HEK293 (cell line): ENCODE measurements around the gene DENND11.

Experiments used
- CTCF ChIA-PET: fragments of 350-600 bp; formaldehyde crosslinking; extraction: SDS; loops from one replicate; lab custom pipeline; 2021; ENCODE audit warnings: antibody characterized with exemption; lab: Yijun Ruan, JAX
- POLR2A ChIA-PET: fragments of 300-600 bp; formaldehyde crosslinking; extraction: SDS; loops from one replicate; lab custom pipeline; 2020; ENCODE audit warnings: antibody characterized with exemption, inconsistent platforms; lab: Yijun Ruan, JAX
- H3K27ac ChIP-seq: fragments of 200-500 bp; sonication (Bioruptor generic); 2 replicates; pipeline ENCODE4 v1.5.1; 2014; ENCODE audit warnings: low read depth, low read length, control low read depth, inconsistent platforms; ENCODE audit errors: extremely low read depth
- H3K36me3 ChIP-seq, 2 experiments: fragments of 200-500 bp in 1 of 2; sonication (Bioruptor generic) in 1 of 2; 1 replicate in 1 of 2; 2 replicates in 1 of 2; pipeline ENCODE4 v1.5.1; 2014 to 2017; ENCODE audit warnings: inconsistent platforms in 2 of 2, low read length in 2 of 2; ENCODE audit not compliant: control insufficient read depth in 2 of 2, insufficient read depth in 1 of 2
- H3K4me1 ChIP-seq: fragments of 200-500 bp; sonication (Bioruptor generic); 2 replicates; pipeline ENCODE4 v1.5.1; 2014; ENCODE audit warnings: mild to moderate bottlenecking, low read length, inconsistent platforms; ENCODE audit not compliant: control insufficient read depth, insufficient read depth
- H3K4me3 ChIP-seq: 2 replicates; pipeline ENCODE4 v1.5.1; 2011; ENCODE audit warnings: low read depth, mild to moderate bottlenecking, control low read depth, low read length, moderate library complexity
- H3K9me3 ChIP-seq: fragments of 200-500 bp; sonication (Bioruptor generic); 2 replicates; pipeline ENCODE4 v1.5.1; 2014; ENCODE audit warnings: low read depth, low read length, inconsistent platforms; ENCODE audit not compliant: control insufficient read depth, insufficient read depth
- KLF1 ChIP-seq: fragments of 450-650 bp; formaldehyde crosslinking; IDR thresholded peaks from 2 replicates; pipeline ENCODE4 v1.5.1; 2016; ENCODE audit warnings: missing biosample characterization, missing genetic modification characterization
- MZF1 ChIP-seq: fragments of 450-650 bp; formaldehyde crosslinking; IDR thresholded peaks from 2 replicates; pipeline ENCODE4 v1.5.1; 2017; ENCODE audit warnings: missing biosample characterization, missing genetic modification characterization, borderline replicate concordance
- ZBTB17 ChIP-seq: fragments of 450-650 bp; formaldehyde crosslinking; IDR thresholded peaks from 2 replicates; pipeline ENCODE4 v1.5.1; 2016; ENCODE audit warnings: missing biosample characterization, missing genetic modification characterization
- ZBTB20 ChIP-seq: fragments of 450-650 bp; formaldehyde crosslinking; IDR thresholded peaks from 2 replicates; pipeline ENCODE4 v1.5.1; 2016; ENCODE audit warnings: missing biosample characterization, missing genetic modification characterization
- ZBTB8A ChIP-seq: fragments of 450-650 bp; formaldehyde crosslinking; IDR thresholded peaks from 2 replicates; pipeline ENCODE4 v1.5.1; 2016; ENCODE audit warnings: missing biosample characterization, missing genetic modification characterization
- ZEB2 ChIP-seq: fragments of 450-650 bp; formaldehyde crosslinking; IDR thresholded peaks from 2 replicates; pipeline ENCODE4 v1.5.1; 2016; ENCODE audit warnings: missing biosample characterization, missing genetic modification characterization
- ZFHX2 ChIP-seq: fragments of 450-650 bp; formaldehyde crosslinking; conservative IDR thresholded peaks from 2 replicates; pipeline ENCODE4 v1.5.1; 2016; ENCODE audit warnings: missing biosample characterization, missing genetic modification characterization
- ZNF169 ChIP-seq: fragments of 450-650 bp; formaldehyde crosslinking; IDR thresholded peaks from 2 replicates; pipeline ENCODE4 v1.5.1; 2016; ENCODE audit warnings: missing biosample characterization, missing genetic modification characterization
- ZNF416 ChIP-seq: fragments of 450-650 bp; formaldehyde crosslinking; IDR thresholded peaks from 2 replicates; pipeline ENCODE4 v1.5.1; 2016; ENCODE audit warnings: missing biosample characterization, missing genetic modification characterization
- ZNF501 ChIP-seq: fragments of 450-650 bp; formaldehyde crosslinking; IDR thresholded peaks from 2 replicates; pipeline ENCODE4 v1.5.1; 2016; ENCODE audit warnings: missing biosample characterization, missing genetic modification characterization
- ZNF561 ChIP-seq: fragments of 450-650 bp; IDR thresholded peaks from 2 replicates; pipeline ENCODE4 v1.5.1; 2018; ENCODE audit warnings: missing biosample characterization, missing genetic modification characterization, borderline replicate concordance
- ZNF658 ChIP-seq: fragments of 450-650 bp; formaldehyde crosslinking; IDR thresholded peaks from 2 replicates; pipeline ENCODE4; 2016; ENCODE audit warnings: missing biosample characterization, missing genetic modification characterization
- ZNF76 ChIP-seq: fragments of 450-650 bp; formaldehyde crosslinking; IDR thresholded peaks from 2 replicates; pipeline ENCODE4; 2016; ENCODE audit warnings: low read depth, missing biosample characterization, missing genetic modification characterization, borderline replicate concordance
- ZNF777 ChIP-seq: fragments of 450-650 bp; formaldehyde crosslinking; IDR thresholded peaks from 2 replicates; pipeline ENCODE4 v1.5.1; 2017; ENCODE audit warnings: missing biosample characterization, missing genetic modification characterization, borderline replicate concordance
- ZNF837 ChIP-seq: fragments of 450-650 bp; formaldehyde crosslinking; IDR thresholded peaks from 2 replicates; pipeline ENCODE4 v1.5.1; 2016; ENCODE audit warnings: missing biosample characterization, missing genetic modification characterization
- ZSCAN30 ChIP-seq: fragments of 450-650 bp; IDR thresholded peaks from 2 replicates; pipeline ENCODE4 v1.5.1; 2018; ENCODE audit warnings: missing biosample characterization, mild to moderate bottlenecking, missing genetic modification characterization, moderate library complexity
- TF ChIP-seq, protein P1 (sequence below): fragments of 450-650 bp; formaldehyde crosslinking; IDR thresholded peaks from 2 replicates; pipeline ENCODE4 v1.5.1; 2016; ENCODE audit warnings: missing biosample characterization, missing genetic modification characterization
- TF ChIP-seq, protein P2 (sequence below): fragments of 450-650 bp; formaldehyde crosslinking; IDR thresholded peaks from 2 replicates; pipeline ENCODE4 v1.5.0; 2017; ENCODE audit warnings: missing biosample characterization, missing genetic modification characterization, borderline replicate concordance
- TF ChIP-seq, protein P3 (sequence below): fragments of 450-650 bp; formaldehyde crosslinking; IDR thresholded peaks from 2 replicates; pipeline ENCODE4 v1.5.1; 2016; ENCODE audit warnings: missing biosample characterization, missing genetic modification characterization
- TF ChIP-seq, protein P4 (sequence below): fragments of 450-650 bp; formaldehyde crosslinking; optimal IDR thresholded peaks from 2 replicates; pipeline ENCODE3; 2016; ENCODE audit warnings: missing biosample characterization, mild to moderate bottlenecking, missing genetic modification characterization
- TF ChIP-seq, protein P5 (sequence below): fragments of 450-650 bp; formaldehyde crosslinking; IDR thresholded peaks from 2 replicates; pipeline ENCODE4 v1.5.1; 2016; ENCODE audit warnings: missing biosample characterization, missing genetic modification characterization
- TF ChIP-seq, protein P6 (sequence below): fragments of 450-650 bp; formaldehyde crosslinking; conservative IDR thresholded peaks from 2 replicates; pipeline ENCODE4 v1.5.1; 2016; ENCODE audit warnings: low read depth, missing biosample characterization, missing genetic modification characterization

The DENND11 gene, protein sequence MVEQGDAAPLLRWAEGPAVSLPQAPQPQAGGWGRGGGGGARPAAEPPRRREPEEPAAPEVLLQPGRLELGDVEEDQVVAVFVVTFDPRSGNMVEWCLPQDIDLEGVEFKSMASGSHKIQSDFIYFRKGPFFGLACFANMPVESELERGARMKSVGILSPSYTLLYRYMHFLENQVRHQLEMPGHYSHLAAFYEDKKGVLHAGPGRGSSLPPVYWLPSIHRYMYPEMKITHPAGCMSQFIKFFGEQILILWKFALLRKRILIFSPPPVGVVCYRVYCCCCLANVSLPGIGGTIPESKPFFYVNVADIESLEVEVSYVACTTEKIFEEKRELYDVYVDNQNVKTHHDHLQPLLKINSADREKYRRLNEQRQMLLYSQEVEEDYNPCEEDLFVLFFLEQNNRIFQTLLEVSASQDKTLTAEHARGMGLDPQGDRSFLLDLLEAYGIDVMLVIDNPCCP

DNA sequence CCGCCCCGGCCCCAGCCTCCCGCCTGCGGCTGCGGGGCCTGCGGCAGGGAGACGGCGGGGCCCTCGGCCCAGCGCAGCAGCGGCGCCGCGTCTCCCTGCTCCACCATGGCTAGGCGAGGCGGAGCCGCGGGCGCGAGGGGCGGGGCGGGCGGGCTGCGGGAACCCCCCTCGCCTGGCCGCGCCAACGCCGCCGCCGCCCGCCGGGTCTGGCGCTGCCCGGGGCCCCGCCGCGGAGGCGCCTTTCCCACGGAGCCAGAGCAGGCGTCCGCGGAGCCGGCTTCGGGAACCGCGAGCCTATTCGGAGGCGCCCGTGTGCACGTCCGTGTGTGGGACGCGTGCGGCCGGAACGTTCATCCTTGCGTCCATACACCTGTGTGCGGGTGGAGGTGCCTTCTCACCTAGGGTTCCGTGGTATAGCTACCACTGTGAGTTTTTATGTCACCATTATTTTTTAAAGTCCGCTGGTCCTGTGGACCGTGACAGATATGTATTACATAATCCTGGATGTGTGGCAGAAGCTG is at the start of gene DENND11:
Gene DENND11, minus strand, starts transcription at position 120 of the 521 bp plus-strand sequence. Its CDS starts 13 bp downstream, at position 107.
- Histone ChIP-seq H3K4me1 (peaks cover 8% of the 10 kb centered on the region), H3K27ac (peak within 1 kb of the TSS; percentile 72; the same call in 1 of the 2 replicates), H3K36me3 (no peaks in the 10 kb centered on the region), H3K9me3 (no peaks in the 10 kb centered on the region), H3K4me3 (peak within 1 kb of the TSS; percentile 67)
- CTCF ChIA-PET = interaction anchor here (0.5 to 1.5 kb wide), 3 partner anchors 37 to 112 kb away, joined by 3 read pairs; no protein-coding TSS in a partner anchor
- POLR2A ChIA-PET = interaction anchor here (0.6 to 1.5 kb wide), 4 partner anchors 8 to 45 kb away, joined by 3 to 12 read pairs (median 3); partner anchors contain the start of gene SSBP1
- TF ChIP-seq, protein P1, sequence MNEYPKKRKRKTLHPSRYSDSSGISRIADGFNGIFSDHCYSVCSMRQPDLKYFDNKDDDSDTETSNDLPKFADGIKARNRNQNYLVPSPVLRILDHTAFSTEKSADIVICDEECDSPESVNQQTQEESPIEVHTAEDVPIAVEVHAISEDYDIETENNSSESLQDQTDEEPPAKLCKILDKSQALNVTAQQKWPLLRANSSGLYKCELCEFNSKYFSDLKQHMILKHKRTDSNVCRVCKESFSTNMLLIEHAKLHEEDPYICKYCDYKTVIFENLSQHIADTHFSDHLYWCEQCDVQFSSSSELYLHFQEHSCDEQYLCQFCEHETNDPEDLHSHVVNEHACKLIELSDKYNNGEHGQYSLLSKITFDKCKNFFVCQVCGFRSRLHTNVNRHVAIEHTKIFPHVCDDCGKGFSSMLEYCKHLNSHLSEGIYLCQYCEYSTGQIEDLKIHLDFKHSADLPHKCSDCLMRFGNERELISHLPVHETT (tag by site-specific recombination) = no peak
- TF ChIP-seq ZNF561 (tag by site-specific recombination) (0 out of 2 replicates have a peak, but pooled peaks have one; percentile 9), ZNF416 (tag by site-specific recombination) (no peak), ZSCAN30 (tag by site-specific recombination) (peak; percentile 42; the same call in 1 of the 2 replicates), ZNF658 (tag by site-specific recombination) (no peak), KLF1 (no peak), ZNF76 (tag by site-specific recombination) (0 out of 2 replicates have a peak, but pooled peaks have one; percentile 14), ZEB2 (peak; percentile 44; the same call in 1 of the 2 replicates), ZFHX2 (peak; percentile 6; the same call in 1 of the 2 replicates), ZBTB8A (peak; percentile 52), ZNF837 (tag by site-specific recombination) (no peak), MZF1 (tag by site-specific recombination) (no peak), ZBTB20 (tag by site-specific recombination) (peak; percentile 84), ZBTB17 (0 out of 2 replicates have a peak, but pooled peaks have one; percentile 18), ZNF777 (tag by site-specific recombination) (peak; percentile 35; the same call in 1 of the 2 replicates), ZNF501 (tag by site-specific recombination) (no peak), ZNF169 (no peak)
- TF ChIP-seq, protein P2, sequence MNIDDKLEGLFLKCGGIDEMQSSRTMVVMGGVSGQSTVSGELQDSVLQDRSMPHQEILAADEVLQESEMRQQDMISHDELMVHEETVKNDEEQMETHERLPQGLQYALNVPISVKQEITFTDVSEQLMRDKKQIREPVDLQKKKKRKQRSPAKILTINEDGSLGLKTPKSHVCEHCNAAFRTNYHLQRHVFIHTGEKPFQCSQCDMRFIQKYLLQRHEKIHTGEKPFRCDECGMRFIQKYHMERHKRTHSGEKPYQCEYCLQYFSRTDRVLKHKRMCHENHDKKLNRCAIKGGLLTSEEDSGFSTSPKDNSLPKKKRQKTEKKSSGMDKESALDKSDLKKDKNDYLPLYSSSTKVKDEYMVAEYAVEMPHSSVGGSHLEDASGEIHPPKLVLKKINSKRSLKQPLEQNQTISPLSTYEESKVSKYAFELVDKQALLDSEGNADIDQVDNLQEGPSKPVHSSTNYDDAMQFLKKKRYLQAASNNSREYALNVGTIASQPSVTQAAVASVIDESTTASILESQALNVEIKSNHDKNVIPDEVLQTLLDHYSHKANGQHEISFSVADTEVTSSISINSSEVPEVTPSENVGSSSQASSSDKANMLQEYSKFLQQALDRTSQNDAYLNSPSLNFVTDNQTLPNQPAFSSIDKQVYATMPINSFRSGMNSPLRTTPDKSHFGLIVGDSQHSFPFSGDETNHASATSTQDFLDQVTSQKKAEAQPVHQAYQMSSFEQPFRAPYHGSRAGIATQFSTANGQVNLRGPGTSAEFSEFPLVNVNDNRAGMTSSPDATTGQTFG (tag by site-specific recombination) = no peak
- TF ChIP-seq, protein P3, sequence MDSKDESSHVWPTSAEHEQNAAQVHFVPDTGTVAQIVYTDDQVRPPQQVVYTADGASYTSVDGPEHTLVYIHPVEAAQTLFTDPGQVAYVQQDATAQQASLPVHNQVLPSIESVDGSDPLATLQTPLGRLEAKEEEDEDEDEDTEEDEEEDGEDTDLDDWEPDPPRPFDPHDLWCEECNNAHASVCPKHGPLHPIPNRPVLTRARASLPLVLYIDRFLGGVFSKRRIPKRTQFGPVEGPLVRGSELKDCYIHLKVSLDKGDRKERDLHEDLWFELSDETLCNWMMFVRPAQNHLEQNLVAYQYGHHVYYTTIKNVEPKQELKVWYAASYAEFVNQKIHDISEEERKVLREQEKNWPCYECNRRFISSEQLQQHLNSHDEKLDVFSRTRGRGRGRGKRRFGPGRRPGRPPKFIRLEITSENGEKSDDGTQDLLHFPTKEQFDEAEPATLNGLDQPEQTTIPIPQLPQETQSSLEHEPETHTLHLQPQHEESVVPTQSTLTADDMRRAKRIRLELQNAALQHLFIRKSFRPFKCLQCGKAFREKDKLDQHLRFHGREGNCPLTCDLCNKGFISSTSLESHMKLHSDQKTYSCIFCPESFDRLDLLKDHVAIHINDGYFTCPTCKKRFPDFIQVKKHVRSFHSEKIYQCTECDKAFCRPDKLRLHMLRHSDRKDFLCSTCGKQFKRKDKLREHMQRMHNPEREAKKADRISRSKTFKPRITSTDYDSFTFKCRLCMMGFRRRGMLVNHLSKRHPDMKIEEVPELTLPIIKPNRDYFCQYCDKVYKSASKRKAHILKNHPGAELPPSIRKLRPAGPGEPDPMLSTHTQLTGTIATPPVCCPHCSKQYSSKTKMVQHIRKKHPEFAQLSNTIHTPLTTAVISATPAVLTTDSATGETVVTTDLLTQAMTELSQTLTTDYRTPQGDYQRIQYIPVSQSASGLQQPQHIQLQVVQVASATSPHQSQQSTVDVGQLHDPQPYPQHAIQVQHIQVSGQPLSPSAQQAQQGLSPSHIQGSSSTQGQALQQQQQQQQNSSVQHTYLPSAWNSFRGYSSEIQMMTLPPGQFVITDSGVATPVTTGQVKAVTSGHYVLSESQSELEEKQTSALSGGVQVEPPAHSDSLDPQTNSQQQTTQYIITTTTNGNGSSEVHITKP (tag by site-specific recombination) = 0 out of 2 replicates have a peak, but pooled peaks have one; percentile 22
- TF ChIP-seq, protein P4, sequence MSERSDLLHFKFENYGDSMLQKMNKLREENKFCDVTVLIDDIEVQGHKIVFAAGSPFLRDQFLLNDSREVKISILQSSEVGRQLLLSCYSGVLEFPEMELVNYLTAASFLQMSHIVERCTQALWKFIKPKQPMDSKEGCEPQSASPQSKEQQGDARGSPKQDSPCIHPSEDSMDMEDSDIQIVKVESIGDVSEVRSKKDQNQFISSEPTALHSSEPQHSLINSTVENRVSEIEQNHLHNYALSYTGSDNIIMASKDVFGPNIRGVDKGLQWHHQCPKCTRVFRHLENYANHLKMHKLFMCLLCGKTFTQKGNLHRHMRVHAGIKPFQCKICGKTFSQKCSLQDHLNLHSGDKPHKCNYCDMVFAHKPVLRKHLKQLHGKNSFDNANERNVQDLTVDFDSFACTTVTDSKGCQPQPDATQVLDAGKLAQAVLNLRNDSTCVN (tag by site-specific recombination) = peak; percentile 67
- TF ChIP-seq, protein P5, sequence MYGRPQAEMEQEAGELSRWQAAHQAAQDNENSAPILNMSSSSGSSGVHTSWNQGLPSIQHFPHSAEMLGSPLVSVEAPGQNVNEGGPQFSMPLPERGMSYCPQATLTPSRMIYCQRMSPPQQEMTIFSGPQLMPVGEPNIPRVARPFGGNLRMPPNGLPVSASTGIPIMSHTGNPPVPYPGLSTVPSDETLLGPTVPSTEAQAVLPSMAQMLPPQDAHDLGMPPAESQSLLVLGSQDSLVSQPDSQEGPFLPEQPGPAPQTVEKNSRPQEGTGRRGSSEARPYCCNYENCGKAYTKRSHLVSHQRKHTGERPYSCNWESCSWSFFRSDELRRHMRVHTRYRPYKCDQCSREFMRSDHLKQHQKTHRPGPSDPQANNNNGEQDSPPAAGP (tag by site-specific recombination) = no peak
- TF ChIP-seq, protein P6, sequence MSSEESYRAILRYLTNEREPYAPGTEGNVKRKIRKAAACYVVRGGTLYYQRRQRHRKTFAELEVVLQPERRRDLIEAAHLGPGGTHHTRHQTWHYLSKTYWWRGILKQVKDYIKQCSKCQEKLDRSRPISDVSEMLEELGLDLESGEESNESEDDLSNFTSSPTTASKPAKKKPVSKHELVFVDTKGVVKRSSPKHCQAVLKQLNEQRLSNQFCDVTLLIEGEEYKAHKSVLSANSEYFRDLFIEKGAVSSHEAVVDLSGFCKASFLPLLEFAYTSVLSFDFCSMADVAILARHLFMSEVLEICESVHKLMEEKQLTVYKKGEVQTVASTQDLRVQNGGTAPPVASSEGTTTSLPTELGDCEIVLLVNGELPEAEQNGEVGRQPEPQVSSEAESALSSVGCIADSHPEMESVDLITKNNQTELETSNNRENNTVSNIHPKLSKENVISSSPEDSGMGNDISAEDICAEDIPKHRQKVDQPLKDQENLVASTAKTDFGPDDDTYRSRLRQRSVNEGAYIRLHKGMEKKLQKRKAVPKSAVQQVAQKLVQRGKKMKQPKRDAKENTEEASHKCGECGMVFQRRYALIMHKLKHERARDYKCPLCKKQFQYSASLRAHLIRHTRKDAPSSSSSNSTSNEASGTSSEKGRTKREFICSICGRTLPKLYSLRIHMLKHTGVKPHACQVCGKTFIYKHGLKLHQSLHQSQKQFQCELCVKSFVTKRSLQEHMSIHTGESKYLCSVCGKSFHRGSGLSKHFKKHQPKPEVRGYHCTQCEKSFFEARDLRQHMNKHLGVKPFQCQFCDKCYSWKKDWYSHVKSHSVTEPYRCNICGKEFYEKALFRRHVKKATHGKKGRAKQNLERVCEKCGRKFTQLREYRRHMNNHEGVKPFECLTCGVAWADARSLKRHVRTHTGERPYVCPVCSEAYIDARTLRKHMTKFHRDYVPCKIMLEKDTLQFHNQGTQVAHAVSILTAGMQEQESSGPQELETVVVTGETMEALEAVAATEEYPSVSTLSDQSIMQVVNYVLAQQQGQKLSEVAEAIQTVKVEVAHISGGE = 0 out of 2 replicates have a peak, but pooled peaks have one; percentile 18
